Nephron progenitor cell (in vitro differentiated cells): ENCODE measurements around the gene GRIK4.

ENCODE experiments used
- DNase-seq: peaks from one replicate; pipeline ENCODE4 v3.0.0; 2021
- H3K27ac Mint-ChIP-seq: 2 replicates; pipeline ENCODE4 v1.8.0; 2021; ENCODE audit warnings: mild to moderate bottlenecking, moderate library complexity, mixed read lengths
- H3K27me3 Mint-ChIP-seq: 2 replicates; pipeline ENCODE4 v1.8.0; 2021; ENCODE audit warnings: mild to moderate bottlenecking, low read depth, mixed read lengths; ENCODE audit not compliant: poor library complexity
- H3K36me3 Mint-ChIP-seq: 2 replicates; pipeline ENCODE4 v1.8.0; 2021; ENCODE audit warnings: low read depth, mixed read lengths
- H3K4me1 Mint-ChIP-seq: 2 replicates; pipeline ENCODE4 v1.8.0; 2021; ENCODE audit warnings: mixed read lengths
- H3K4me3 Mint-ChIP-seq: 2 replicates; pipeline ENCODE4 v1.8.0; 2021; ENCODE audit warnings: mild to moderate bottlenecking, moderate library complexity, mixed read lengths
- H3K9me3 Mint-ChIP-seq: 2 replicates; pipeline ENCODE4 v1.8.0; 2021; ENCODE audit warnings: mild to moderate bottlenecking, moderate library complexity, mixed read lengths
- CTCF ChIP-seq: fragments of 200-600 bp; sonication (generic); IDR thresholded peaks from 2 replicates; pipeline ENCODE4 v1.5.0; 2021; ENCODE audit warnings: antibody characterized with exemption

The GRIK4 gene

GRCh38 chr11:120473503-120473902 lies 38.0 kb upstream of the GRIK4 start:
- no peak for DNase-seq
- no peaks in the 10 kb centered on the region for H3K4me1 Mint-ChIP-seq
- no peak for TF ChIP-seq CTCF
- no peak overlapping the region for H3K27ac Mint-ChIP-seq
- peaks cover 60% of the 10 kb centered on the region for H3K36me3 Mint-ChIP-seq
- H3K9me3 Mint-ChIP-seq: no peaks in the 10 kb centered on the region
- H3K27me3 Mint-ChIP-seq: no peaks in the 10 kb centered on the region
- H3K4me3 Mint-ChIP-seq: no peak overlapping the region

GRCh38 chr11:120482149-120482548 lies 29.4 kb upstream of the GRIK4 start:
- H3K36me3 Mint-ChIP-seq: peaks cover 54% of the 10 kb centered on the region
- H3K4me1 Mint-ChIP-seq: peaks cover 3% of the 10 kb centered on the region
- no peak overlapping the region for H3K27ac Mint-ChIP-seq
- H3K9me3 Mint-ChIP-seq: no peaks in the 10 kb centered on the region
- no peak for DNase-seq
- no peaks in the 10 kb centered on the region for H3K27me3 Mint-ChIP-seq
- H3K4me3 Mint-ChIP-seq: no peak overlapping the region
- no peak for TF ChIP-seq CTCF

- TF ChIP-seq CTCF: no peak
- peaks cover 3% of the 10 kb centered on the region for H3K27me3 Mint-ChIP-seq
- peaks cover 11% of the 10 kb centered on the region for H3K4me1 Mint-ChIP-seq
- H3K4me3 Mint-ChIP-seq: no peak overlapping the region
- peaks cover 47% of the 10 kb centered on the region for H3K36me3 Mint-ChIP-seq
- no peak overlapping the region for H3K27ac Mint-ChIP-seq
- no peak for DNase-seq
- no peaks in the 10 kb centered on the region for H3K9me3 Mint-ChIP-seq
Measured at GRCh38 chr11:120484722-120485121, 26.8 kb upstream of the GRIK4 start.

- Mint-ChIP-seq H3K27ac (no peak overlapping the region), H3K9me3 (no peaks in the 10 kb centered on the region), H3K4me1 (peaks cover 11% of the 10 kb centered on the region), H3K36me3 (peaks cover 33% of the 10 kb centered on the region), H3K4me3 (no peak overlapping the region), H3K27me3 (peaks cover 3% of the 10 kb centered on the region)
- DNase-seq: no peak
- TF ChIP-seq CTCF: no peak
Measured at GRCh38 chr11:120486138-120486537, 25.4 kb upstream of the GRIK4 start.

- Mint-ChIP-seq H3K36me3 (peaks cover 8% of the 10 kb centered on the region), H3K4me3 (no peak overlapping the region), H3K4me1 (peaks cover 16% of the 10 kb centered on the region), H3K27me3 (peaks cover 3% of the 10 kb centered on the region), H3K27ac (no peak overlapping the region), H3K9me3 (no peaks in the 10 kb centered on the region)
- DNase-seq: no peak
- no peak for TF ChIP-seq CTCF
Measured at GRCh38 chr11:120489799-120490198, 21.7 kb upstream of the GRIK4 start.

GRCh38 chr11:120492486-120492885 lies 19.1 kb upstream of the GRIK4 start:
- no peaks in the 10 kb centered on the region for H3K36me3 Mint-ChIP-seq
- no peak for DNase-seq
- no peak for TF ChIP-seq CTCF
- H3K9me3 Mint-ChIP-seq: no peaks in the 10 kb centered on the region
- H3K27ac Mint-ChIP-seq: no peak overlapping the region
- H3K4me1 Mint-ChIP-seq: peaks cover 23% of the 10 kb centered on the region
- peaks cover 3% of the 10 kb centered on the region for H3K27me3 Mint-ChIP-seq
- H3K4me3 Mint-ChIP-seq: no peak overlapping the region
